ENCODE data around the gene CPN2. TPM values are rescaled to one million over a fixed set of nuclear protein-coding genes. Genes with fewer than 3 reads are reported as not detected.

The CPN2 gene
- total and polyA plus RNA-seq, 2 of the 13 experiments (the other 11 are each of a cell fraction or from before 2014, with no cell fraction given) = 26.7 to 27.7 TPM

- TF ChIP-seq PBX2 (CRISPR knock-in tag; IDR thresholded peaks at IDR 0.05) (no peak), ZNF547 (CRISPR knock-in tag; IDR thresholded peaks at IDR 0.05) (no peak), FOXA3 (CRISPR knock-in tag; IDR thresholded peaks at IDR 0.05) (peak; percentile 54; the same call in 1 of the 2 replicates), ZNF350 (CRISPR knock-in tag; IDR thresholded peaks at IDR 0.05; ENCODE audit: borderline replicate concordance, low read depth) (no peak), AFF4 (CRISPR knock-in tag; IDR thresholded peaks at IDR 0.05) (no peak), ZSCAN12 (CRISPR knock-in tag; IDR thresholded peaks at IDR 0.05) (no peak), MED1 (CRISPR knock-in tag; IDR thresholded peaks at IDR 0.05) (peak; percentile 65), ZNF329 (CRISPR knock-in tag; IDR thresholded peaks at IDR 0.05; ENCODE audit: low read depth) (no peak), ZBTB34 (CRISPR knock-in tag; IDR thresholded peaks at IDR 0.05) (no peak), HNF4A (CRISPR knock-in tag; IDR thresholded peaks at IDR 0.05) (peak; percentile 74), ZNF891 (CRISPR knock-in tag; IDR thresholded peaks at IDR 0.05) (0 out of 2 replicates have a peak, but pooled peaks have one; percentile 57), FOXA1 (IDR thresholded peaks at IDR 0.05) (no peak), FOXA1 (CRISPR knock-in tag; IDR thresholded peaks at IDR 0.05) (peak; percentile 37; the same call in 1 of the 2 replicates), ZNF496 (CRISPR knock-in tag; IDR thresholded peaks at IDR 0.05; ENCODE audit: insufficient replicate concordance) (no peak), ZBTB37 (CRISPR knock-in tag; IDR thresholded peaks at IDR 0.05) (no peak), KLF15 (CRISPR knock-in tag; IDR thresholded peaks at IDR 0.05; ENCODE audit: borderline replicate concordance) (no peak), PITX1 (CRISPR knock-in tag; IDR thresholded peaks at IDR 0.05) (0 out of 2 replicates have a peak, but pooled peaks have one; percentile 55), POGK (CRISPR knock-in tag; conservative IDR thresholded peaks at IDR 0.05) (0 out of 2 replicates have a peak, but pooled peaks have one; percentile 0), CCAR2 (optimal IDR thresholded peaks at IDR 0.05; ENCODE audit: low read depth, low read length) (no peak), SP4 (CRISPR knock-in tag; IDR thresholded peaks at IDR 0.05) (no peak), SPEN (CRISPR knock-in tag; IDR thresholded peaks at IDR 0.05; ENCODE audit: low read depth) (peak; percentile 38; the same call in 1 of the 2 replicates)
Measured at GRCh38 chr3:194320100-194320499, 31.0 kb downstream of the CPN2 start (continued).
